Left lung (tissue), 10 donors: ENCODE data around the gene ENDOG. TPM values are rescaled to one million over a fixed set of nuclear protein-coding genes. Genes with fewer than 3 reads are reported as not detected.
"Not testable (repeated sequence)": the region's sequence is repeated elsewhere in the genome, so short reads cannot be mapped to it uniquely, and the experiment has no call there.

Source experiments
- ATAC-seq: fragments of 200-7000 bp; cut with Tn5 transposase; one replicate; pipeline ENCODE4 v1.9.1; 2020; ENCODE audit warnings: moderate library complexity
- DNase-seq, 4 donors: peaks; one replicate each; pipeline ENCODE4 v3.0.0-alpha.2; 2013 to 2020
- H3K27ac ChIP-seq, 2 donors: fragments of 200-600 bp; sonication (generic) in 1 of 2; one replicate each; pipeline versions ENCODE4 v1.5.0 to v1.8.0; 2020 to 2021
- H3K27me3 ChIP-seq, 2 donors: fragments of 200-600 bp; sonication (generic) in 1 of 2; one replicate each; pipeline versions ENCODE4 v1.5.0 to v1.8.0; 2020 to 2021
- H3K36me3 ChIP-seq, 2 donors: fragments of 200-600 bp; sonication (generic) in 1 of 2; one replicate each; pipeline versions ENCODE4 v1.5.0 to v1.8.0; 2020 to 2021
- H3K4me1 ChIP-seq, 2 donors: fragments of 200-600 bp; one replicate each; pipeline ENCODE4 v1.8.0; 2021
- H3K4me3 ChIP-seq, 2 donors: fragments of 200-600 bp; sonication (generic) in 1 of 2; one replicate each; pipeline versions ENCODE4 v1.5.0 to v1.8.0; 2020 to 2021; ENCODE audit warnings: mild to moderate bottlenecking in 1 of 2
- H3K9me3 ChIP-seq, 2 donors: fragments of 200-600 bp; sonication (generic) in 1 of 2; one replicate each; pipeline versions ENCODE4 v1.5.0 to v1.8.0; 2020 to 2021
- intact Hi-C, 2 donors: fragments of 100-400 bp; cut with DNase I; formaldehyde crosslinking; loops; one replicate each; pipeline versions ENCODE4 v1.11.2 to v1.14.2; 2022
- polyA plus RNA-seq, 6 donors: library from polyadenylated mRNA; unstranded; fragments of 120-200 nt; gene quantifications; one replicate each; pipeline ENCODE4 v1.2.1, GENCODE V29; 2013; ENCODE audit not compliant: insufficient read length in 6 of 6
- total RNA-seq, 2 donors: library from RNA; stranded (reverse); fragmentation: NEBNext Ultra II Directional; extraction: Animal tissue kit (Norgen Biotek cat#: 25700); gene quantifications; one replicate each; pipeline ENCODE4 v1.2.1, GENCODE V29; 2021
- TF ChIP-seq, protein P1 (sequence below), 2 donors: fragments of 200-600 bp; sonication (generic) in 1 of 2; IDR thresholded peaks; one replicate each; pipeline versions ENCODE4 v1.5.0 to v1.8.0; 2021; ENCODE audit warnings: antibody characterized with exemption in 2 of 2
- donor health status: DM: no; HTN: yes; CAD: no.
- donor health status: DM: no; HTN: no; CAD: no.

ENDOG gene
- total and polyA plus RNA-seq, 8 donors = 2.4 to 24.7 (median 6.7) TPM

DNA sequence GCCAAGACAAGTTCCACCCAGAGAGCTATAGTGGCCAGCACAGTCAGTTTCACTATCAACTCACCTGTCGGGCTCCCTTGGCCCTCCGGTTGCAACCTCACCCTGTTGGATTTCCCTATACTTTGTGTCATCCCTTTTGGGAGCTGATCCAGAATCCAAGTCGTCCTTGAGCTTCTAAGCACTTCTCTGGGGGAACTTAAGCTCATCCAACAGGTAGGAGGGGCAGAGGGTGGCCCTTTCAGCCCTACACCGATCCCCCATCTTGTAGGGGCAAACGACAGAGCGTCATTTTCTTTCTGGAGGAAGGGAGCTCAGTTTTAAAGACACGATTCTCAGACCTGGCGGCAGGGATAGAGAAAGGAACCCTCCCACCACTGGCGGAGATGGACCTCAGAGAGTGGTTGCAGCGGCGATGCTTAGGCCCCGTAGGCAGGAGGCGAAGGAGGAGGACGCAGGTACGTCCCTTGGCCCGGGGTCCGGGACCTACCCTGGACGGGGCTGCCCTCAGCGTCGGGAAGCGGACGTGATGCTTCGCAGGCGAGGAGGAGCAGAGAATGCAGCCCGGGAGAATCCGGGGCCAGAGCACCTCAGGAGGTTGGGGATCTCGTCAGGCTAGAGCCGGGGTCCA is 47.1 kb upstream of the ENDOG start:
- TF ChIP-seq, protein P1, sequence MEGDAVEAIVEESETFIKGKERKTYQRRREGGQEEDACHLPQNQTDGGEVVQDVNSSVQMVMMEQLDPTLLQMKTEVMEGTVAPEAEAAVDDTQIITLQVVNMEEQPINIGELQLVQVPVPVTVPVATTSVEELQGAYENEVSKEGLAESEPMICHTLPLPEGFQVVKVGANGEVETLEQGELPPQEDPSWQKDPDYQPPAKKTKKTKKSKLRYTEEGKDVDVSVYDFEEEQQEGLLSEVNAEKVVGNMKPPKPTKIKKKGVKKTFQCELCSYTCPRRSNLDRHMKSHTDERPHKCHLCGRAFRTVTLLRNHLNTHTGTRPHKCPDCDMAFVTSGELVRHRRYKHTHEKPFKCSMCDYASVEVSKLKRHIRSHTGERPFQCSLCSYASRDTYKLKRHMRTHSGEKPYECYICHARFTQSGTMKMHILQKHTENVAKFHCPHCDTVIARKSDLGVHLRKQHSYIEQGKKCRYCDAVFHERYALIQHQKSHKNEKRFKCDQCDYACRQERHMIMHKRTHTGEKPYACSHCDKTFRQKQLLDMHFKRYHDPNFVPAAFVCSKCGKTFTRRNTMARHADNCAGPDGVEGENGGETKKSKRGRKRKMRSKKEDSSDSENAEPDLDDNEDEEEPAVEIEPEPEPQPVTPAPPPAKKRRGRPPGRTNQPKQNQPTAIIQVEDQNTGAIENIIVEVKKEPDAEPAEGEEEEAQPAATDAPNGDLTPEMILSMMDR (IDR thresholded peaks at IDR 0.05) = no peak
- intact Hi-C loops = no loop called here
- Histone ChIP-seq H3K36me3 (peaks cover 0 to 7% of the 10 kb centered on the region in 2 donors), H3K27ac (peak overlapping the region; percentile 90 to 93), H3K4me3 (peak overlapping the region; percentile 74 to 79), H3K9me3 (peaks cover 0 to 9% of the 10 kb centered on the region in 2 donors), H3K27me3 (no peaks in the 10 kb centered on the region), H3K4me1 (peaks cover 9 to 24% of the 10 kb centered on the region in 2 donors)
- peak in 1 of 4 donors; percentile 14 for DNase-seq
- peak; percentile 31 for ATAC-seq

DNA sequence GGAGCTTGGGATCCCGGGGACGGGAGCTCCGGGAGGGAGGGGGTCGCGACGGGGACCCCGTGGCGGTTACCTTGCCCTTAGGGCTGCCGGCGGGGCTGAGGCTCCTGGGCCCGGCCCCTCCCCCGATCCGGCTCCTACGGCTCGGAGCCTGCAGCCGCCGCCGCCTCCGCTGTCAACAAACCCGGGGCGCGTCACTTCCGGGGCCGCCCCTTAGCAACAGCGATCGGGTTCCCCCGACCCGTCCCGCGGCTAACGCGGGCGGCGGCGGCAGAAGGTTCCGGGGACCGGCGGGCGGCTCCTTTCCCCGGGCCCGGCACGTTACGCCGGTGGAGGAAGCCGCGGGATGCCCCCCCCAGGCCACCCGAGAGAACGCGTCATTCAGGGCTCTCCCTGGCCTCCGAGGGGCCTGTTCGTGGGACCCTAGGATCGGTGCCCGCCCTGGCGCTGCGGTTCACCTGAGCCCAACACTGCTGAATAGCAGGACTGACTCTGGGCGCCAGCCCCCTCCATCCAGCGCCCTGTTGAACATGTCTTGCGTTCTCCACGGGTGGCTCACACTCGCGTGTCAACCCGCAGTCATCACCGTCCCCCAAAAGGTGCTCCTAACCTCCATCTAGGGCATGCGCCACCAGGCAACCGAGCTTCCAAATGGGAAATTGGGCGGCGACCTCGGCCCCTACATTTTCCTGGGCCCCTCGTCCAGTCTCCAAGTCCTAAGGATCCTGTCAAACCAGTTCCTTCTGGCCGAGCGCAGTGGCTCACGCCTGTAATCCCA is 46.4 kb upstream of the ENDOG start, which contains the start of gene ZER1:
Gene ZER1, minus strand, starts transcription at position 183 of the 775 bp plus-strand sequence. CDS start 16,362 bp downstream, outside the sequence.
- DNase-seq (peak; percentile 84 to 99 (median 92)), ATAC-seq (peak; percentile 98)
- Histone ChIP-seq H3K9me3 (peaks cover 0 to 11% of the 10 kb centered on the region in 2 donors), H3K36me3 (peaks cover 0 to 7% of the 10 kb centered on the region in 2 donors), H3K27me3 (no peaks in the 10 kb centered on the region), H3K4me1 (peaks cover 9 to 24% of the 10 kb centered on the region in 2 donors), H3K4me3 (peak within 1 kb of the TSS; percentile 74 to 79), H3K27ac (peak within 1 kb of the TSS; percentile 90 to 93)
- TF ChIP-seq, protein P1 (IDR thresholded peaks at IDR 0.05) = no peak
- intact Hi-C loops = no loop called here

DNA sequence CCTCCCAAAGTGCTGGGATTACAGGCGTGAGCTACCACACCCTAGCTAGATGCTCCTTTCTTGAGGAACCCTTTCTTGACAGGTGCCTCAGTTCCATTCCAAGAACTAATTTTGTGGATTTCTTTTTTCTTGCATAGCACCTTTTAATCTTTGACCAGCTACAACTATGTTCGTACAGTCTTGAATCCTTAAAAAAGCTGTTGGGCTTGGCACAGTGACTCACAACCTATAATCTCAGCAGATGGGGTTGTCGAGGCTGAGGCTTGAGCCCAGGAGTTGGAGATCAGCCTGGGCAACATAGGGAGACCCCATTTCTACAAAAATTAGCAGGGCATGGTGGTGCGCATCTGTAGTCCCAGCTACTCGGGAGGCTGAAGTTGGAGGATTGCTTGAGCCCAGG is 45.3 kb upstream of the ENDOG start:
- peaks cover 0 to 11% of the 10 kb centered on the region in 2 donors for H3K9me3 ChIP-seq
- ATAC-seq = no peak
- peaks cover 9 to 24% of the 10 kb centered on the region in 2 donors for H3K4me1 ChIP-seq
- no peaks in the 10 kb centered on the region for H3K27me3 ChIP-seq
- intact Hi-C loops = no loop called here
- DNase-seq = no peak
- TF ChIP-seq, protein P1 (IDR thresholded peaks at IDR 0.05) = no peak
- no peak overlapping the region for H3K4me3 ChIP-seq
- H3K27ac ChIP-seq = no peak overlapping the region
- H3K36me3 ChIP-seq = no peaks in the 10 kb centered on the region

DNA sequence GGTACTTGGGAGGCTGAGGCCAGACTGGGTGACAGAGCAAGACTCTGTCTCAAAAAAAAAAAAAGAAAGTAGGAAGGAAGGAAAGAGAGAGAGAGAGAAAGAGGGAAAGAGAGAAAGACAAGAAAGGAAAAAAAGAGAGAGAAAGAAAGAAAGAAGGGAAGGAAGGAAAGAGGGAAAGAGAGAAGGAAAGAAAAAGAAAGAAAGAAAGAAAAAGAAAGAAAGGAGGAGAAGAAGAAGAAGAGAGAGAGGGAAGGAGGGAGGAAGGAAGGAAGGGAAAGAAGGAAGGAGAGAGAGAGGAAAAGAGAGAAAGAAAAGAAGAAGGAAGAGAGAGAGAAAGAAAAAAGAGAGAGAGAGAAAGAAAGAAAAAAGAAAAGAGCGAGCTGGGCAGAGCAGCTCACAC is 43.5 kb upstream of the ENDOG start:
- intact Hi-C loops = no loop called here
- peaks cover 9 to 22% of the 10 kb centered on the region in 2 donors for H3K4me1 ChIP-seq
- peaks cover 0 to 11% of the 10 kb centered on the region in 2 donors for H3K9me3 ChIP-seq
- ATAC-seq = no peak
- TF ChIP-seq, protein P1 (IDR thresholded peaks at IDR 0.05) = no peak
- H3K36me3 ChIP-seq = no peaks in the 10 kb centered on the region
- DNase-seq = no peak
- H3K4me3 ChIP-seq = no peak overlapping the region
- H3K27me3 ChIP-seq = no peaks in the 10 kb centered on the region
- H3K27ac ChIP-seq = no peak overlapping the region

DNA sequence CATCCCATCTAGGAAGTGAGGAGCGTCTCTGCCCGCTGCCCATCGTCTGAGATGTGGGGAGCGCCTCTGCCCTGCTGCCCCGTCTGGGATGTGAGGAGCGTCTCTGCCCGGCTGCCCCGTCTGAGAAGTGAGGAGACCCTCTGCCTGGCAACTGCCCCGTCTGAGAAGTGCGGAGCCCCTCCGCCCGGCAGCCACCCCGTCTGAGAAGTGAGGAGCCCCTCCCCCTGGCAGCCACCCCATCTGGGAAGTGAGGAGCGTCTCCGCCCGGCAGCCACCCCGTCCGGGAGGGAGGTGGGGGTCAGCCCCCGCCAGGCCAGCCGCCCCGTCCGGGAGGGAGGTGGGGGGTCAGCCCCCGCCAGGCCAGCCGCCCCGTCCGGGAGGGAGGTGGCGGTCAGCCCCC is 38.2 kb upstream of the ENDOG start:
- H3K27ac ChIP-seq, H3K4me1 ChIP-seq, H3K4me3 ChIP-seq, intact Hi-C loops, H3K27me3 ChIP-seq, ATAC-seq, H3K36me3 ChIP-seq: not testable (repeated sequence)
- DNase-seq = peak in 1 of 4 donors; percentile 43
- H3K9me3 ChIP-seq = peaks cover 0 to 17% of the 10 kb centered on the region in 2 donors
